ENCODE results near the gene LHX5.

The LHX5 gene

GRCh38 chr12:113464852-113465719, 6.6 kb downstream of the LHX5 start:
- no peak for DNase-seq (ENCODE audit: low read depth in 2 of 2)

GRCh38 chr12:113464452-113464775, 7.3 kb downstream of the LHX5 start:
- no peak for DNase-seq (ENCODE audit: low read depth in 2 of 2)

GRCh38 chr12:113463746-113464451, 7.8 kb downstream of the LHX5 start:
- DNase-seq (ENCODE audit: low read depth in 2 of 2), result no peak

- DNase-seq (ENCODE audit: low read depth in 2 of 2), result no peak
Observed at GRCh38 chr12:113462998-113463745, 8.5 kb downstream of the LHX5 start.

GRCh38 chr12:113462117-113462774, 9.4 kb downstream of the LHX5 start:
- DNase-seq (ENCODE audit: low read depth in 2 of 2), result peak; percentile 56 to 70

GRCh38 chr12:113461666-113462065, 10.0 kb downstream of the LHX5 start:
- no peak for DNase-seq (ENCODE audit: low read depth in 2 of 2)

GRCh38 chr12:113459981-113460380, 11.7 kb downstream of the LHX5 start:
- DNase-seq (ENCODE audit: low read depth in 2 of 2), result no peak

- DNase-seq (ENCODE audit: low read depth in 2 of 2), result no peak
Observed at GRCh38 chr12:113457710-113458109, 14.0 kb downstream of the LHX5 start.

GRCh38 chr12:113457185-113457584, 14.5 kb downstream of the LHX5 start:
- DNase-seq (ENCODE audit: low read depth in 2 of 2), result no peak

- no peak for DNase-seq (ENCODE audit: low read depth in 2 of 2)
Observed at GRCh38 chr12:113456761-113457160, 14.9 kb downstream of the LHX5 start.

GRCh38 chr12:113456199-113456598, 15.5 kb downstream of the LHX5 start:
- no peak for DNase-seq (ENCODE audit: low read depth in 2 of 2)

- DNase-seq (ENCODE audit: low read depth in 2 of 2), result no peak
Observed at GRCh38 chr12:113453330-113453729, 18.3 kb downstream of the LHX5 start.

GRCh38 chr12:113452458-113452857, 19.2 kb downstream of the LHX5 start:
- no peak for DNase-seq (ENCODE audit: low read depth in 2 of 2)

GRCh38 chr12:113449839-113450238, 21.8 kb downstream of the LHX5 start:
- no peak for DNase-seq (ENCODE audit: low read depth in 2 of 2)

GRCh38 chr12:113449299-113449698, 22.4 kb downstream of the LHX5 start:
- no peak for DNase-seq (ENCODE audit: low read depth in 2 of 2)

- DNase-seq (ENCODE audit: low read depth in 2 of 2), result no peak
Observed at GRCh38 chr12:113448873-113449272, 22.8 kb downstream of the LHX5 start.

- no peak for DNase-seq (ENCODE audit: low read depth in 2 of 2)
Observed at GRCh38 chr12:113445544-113446171, 26.0 kb downstream of the LHX5 start.

- no peak for DNase-seq (ENCODE audit: low read depth in 2 of 2)
Observed at GRCh38 chr12:113443030-113443539, 28.6 kb downstream of the LHX5 start.

- no peak for DNase-seq (ENCODE audit: low read depth in 2 of 2)
Observed at GRCh38 chr12:113440947-113441782, 30.5 kb downstream of the LHX5 start.

GRCh38 chr12:113440336-113440735, 31.3 kb downstream of the LHX5 start:
- no peak for DNase-seq (ENCODE audit: low read depth in 2 of 2)

Measured in stimulated activated CD4-positive, alpha-beta T cell treated with anti-CD3 and anti-CD28 coated beads, Interleukin-1b, Interleukin-23, amount 100 ng/mL, for 4 hours (primary cell).